Activated CD8-positive, alpha-beta T cell treated with anti-CD3 and anti-CD28 coated beads, Interleukin-2, amount 10 ng/mL, durations not matched to agents 7 days and 5 days (primary cell): Measurements from ENCODE around the gene YY1AP1. TPM values are rescaled to one million over a fixed set of nuclear protein-coding genes. Genes with fewer than 3 reads are reported as not detected.
"Not testable (repeated sequence)": the region's sequence is repeated elsewhere in the genome, so short reads cannot be mapped to it uniquely, and the experiment has no call there.

ENCODE experiments used
- ATAC-seq: fragments of 150-1000 bp; cut with Tn5 transposase; one replicate; pipeline ENCODE4 v1.10.0; 2021; ENCODE audit warnings: moderate library complexity
- CTCF ChIA-PET: fragments of 350-600 bp; sonication (Branson Sonifier 250); formaldehyde crosslinking; loops from one replicate; lab custom pipeline; 2021; ENCODE audit warnings: antibody characterized with exemption; lab: Charles Lee
- POLR2A ChIA-PET: fragments of 350-600 bp; sonication (Branson Sonifier 250); formaldehyde crosslinking; loops from one replicate; lab custom pipeline; 2021; ENCODE audit warnings: antibody characterized with exemption; lab: Charles Lee
- DNase-seq: peaks from one replicate; pipeline ENCODE4 v3.0.0-alpha.2; 2020
- H3K27ac Mint-ChIP-seq: one replicate; pipeline ENCODE4 v1.8.0; 2021; ENCODE audit warnings: mild to moderate bottlenecking, mixed read lengths
- H3K27me3 Mint-ChIP-seq: one replicate; pipeline ENCODE4 v1.8.0; 2021; ENCODE audit warnings: low read depth, mixed read lengths
- H3K36me3 Mint-ChIP-seq: one replicate; pipeline ENCODE4 v1.8.0; 2021; ENCODE audit warnings: low read depth, mixed read lengths
- H3K4me1 Mint-ChIP-seq: one replicate; pipeline ENCODE4 v1.8.0; 2021; ENCODE audit warnings: low read depth, mixed read lengths
- H3K4me3 Mint-ChIP-seq: one replicate; pipeline ENCODE4 v1.8.0; 2021; ENCODE audit warnings: mild to moderate bottlenecking, mixed read lengths
- H3K9me3 Mint-ChIP-seq: one replicate; pipeline ENCODE4 v1.8.0; 2022; ENCODE audit warnings: mixed read lengths; ENCODE audit not compliant: insufficient read depth
- total RNA-seq, 2 experiments: library from RNA; stranded (reverse); gene quantifications; one replicate each; pipeline ENCODE4 v1.2.3, GENCODE V29; 2021

YY1AP1 gene
- total RNA-seq, 2 experiments from 2014 or later, result 63.8 to 68.9 TPM

GRCh38 chr1:155661239-155661638 lies 27.3 kb downstream of the YY1AP1 start:
- H3K9me3 Mint-ChIP-seq, CTCF ChIA-PET, DNase-seq, ATAC-seq, H3K27ac Mint-ChIP-seq, H3K27me3 Mint-ChIP-seq, H3K4me3 Mint-ChIP-seq, H3K4me1 Mint-ChIP-seq, POLR2A ChIA-PET: not testable (repeated sequence)
- H3K36me3 Mint-ChIP-seq, result peaks cover 71% of the 10 kb centered on the region

DNA sequence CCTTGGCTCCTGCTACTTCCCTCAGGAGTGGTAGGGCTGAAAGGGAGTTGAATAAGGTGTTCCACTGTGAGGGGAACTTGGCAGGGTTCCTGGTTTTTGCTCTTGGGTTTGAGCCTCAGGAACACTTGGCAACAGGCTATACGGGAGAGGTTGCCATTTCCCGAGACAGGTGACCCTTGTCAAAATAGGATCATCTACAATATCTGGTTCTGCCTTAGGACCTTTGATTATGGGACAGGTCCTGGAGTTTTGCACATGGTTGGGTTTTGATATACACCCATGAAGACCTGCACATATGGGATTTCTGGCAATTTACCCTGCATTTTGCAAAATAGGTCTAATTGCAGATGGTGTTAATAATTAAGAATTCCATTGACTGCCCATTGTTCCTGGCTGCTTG lies 31.1 kb downstream of the YY1AP1 start:
- Mint-ChIP-seq H3K27ac (no peak overlapping the region), H3K4me3 (no peak overlapping the region), H3K27me3 (peaks cover 5% of the 10 kb centered on the region), H3K36me3 (peaks cover 49% of the 10 kb centered on the region), H3K4me1 (peaks cover 2% of the 10 kb centered on the region), H3K9me3 (no peaks in the 10 kb centered on the region)
- ChIA-PET CTCF (no interaction called here), POLR2A (no interaction called here)
- ATAC-seq (no peak), DNase-seq (no peak)

DNA sequence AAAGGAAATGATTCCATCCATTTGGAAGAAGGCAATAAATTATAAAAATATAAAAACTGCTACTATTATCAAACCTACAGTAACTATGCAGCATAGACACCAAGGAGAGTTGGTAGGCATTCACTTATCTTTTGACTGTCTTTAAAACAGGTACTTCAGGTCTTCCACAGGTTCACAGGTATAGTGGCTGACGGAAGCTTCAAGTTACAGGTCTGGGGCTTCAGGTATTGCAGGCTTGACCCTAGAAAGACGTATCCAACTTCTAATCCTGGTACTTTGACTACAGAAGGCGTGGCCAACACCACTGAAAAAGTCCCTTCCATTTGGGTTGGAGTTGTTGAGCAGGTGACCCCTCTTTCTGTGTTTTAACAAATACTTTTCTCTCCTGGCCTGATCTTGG lies 35.6 kb downstream of the YY1AP1 start:
- ChIA-PET CTCF (no interaction called here), POLR2A (no interaction called here)
- H3K36me3 Mint-ChIP-seq, result peaks cover 9% of the 10 kb centered on the region
- no peaks in the 10 kb centered on the region for H3K4me1 Mint-ChIP-seq
- H3K27ac Mint-ChIP-seq, result no peak overlapping the region
- H3K9me3 Mint-ChIP-seq, result no peaks in the 10 kb centered on the region
- ATAC-seq (no peak), DNase-seq (no peak)
- peaks cover 15% of the 10 kb centered on the region for H3K27me3 Mint-ChIP-seq
- no peak overlapping the region for H3K4me3 Mint-ChIP-seq

DNA sequence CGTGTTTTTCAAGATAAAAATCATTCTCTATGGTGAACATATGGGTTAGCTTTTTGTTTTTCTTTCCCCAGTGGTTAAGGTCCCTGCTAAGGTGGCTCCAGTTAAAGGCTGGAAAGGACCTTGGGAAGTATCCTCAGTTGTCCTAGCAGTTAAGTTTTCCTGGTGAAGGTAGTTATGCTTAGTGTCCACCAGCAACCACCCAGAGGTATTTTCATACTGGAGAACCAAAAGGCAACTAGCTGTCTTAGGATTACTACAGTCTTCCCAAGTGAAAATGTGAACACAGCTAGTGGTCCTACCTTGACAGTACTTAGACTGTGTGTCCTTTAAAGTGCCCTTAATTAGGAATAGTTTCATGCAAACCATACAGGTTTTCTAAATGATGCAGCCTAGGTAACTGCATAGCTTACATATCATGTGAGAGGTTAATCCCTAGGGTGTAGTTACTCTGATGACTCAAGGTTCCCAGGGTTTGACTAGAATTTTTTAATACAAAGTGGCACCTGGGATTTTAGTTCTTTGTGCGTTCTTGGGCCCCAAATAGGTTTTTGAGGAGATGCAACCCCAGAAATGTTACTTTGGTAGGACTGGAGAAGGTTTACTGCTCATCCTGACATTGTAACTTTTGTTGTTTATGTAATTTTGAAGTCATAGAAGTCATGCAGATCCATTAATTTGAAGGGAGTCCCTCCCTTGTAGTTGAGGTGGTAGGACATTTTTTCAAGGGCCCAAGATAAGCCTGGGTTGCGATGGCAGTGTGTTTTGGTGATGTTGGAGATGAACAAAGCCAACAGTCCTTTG lies 36.5 kb downstream of the YY1AP1 start:
- no peak for DNase-seq
- Mint-ChIP-seq H3K36me3 (peaks cover 3% of the 10 kb centered on the region), H3K4me3 (no peak overlapping the region), H3K27me3 (peaks cover 15% of the 10 kb centered on the region), H3K27ac (no peak overlapping the region), H3K4me1 (no peaks in the 10 kb centered on the region), H3K9me3 (no peaks in the 10 kb centered on the region)
- no peak for ATAC-seq
- CTCF ChIA-PET, result interaction anchor here (0.9 to 1.0 kb wide), 2 partner anchors 15 to 24 kb away, joined by 3 read pairs; no protein-coding TSS in a partner anchor
- POLR2A ChIA-PET, result no interaction called here

DNA sequence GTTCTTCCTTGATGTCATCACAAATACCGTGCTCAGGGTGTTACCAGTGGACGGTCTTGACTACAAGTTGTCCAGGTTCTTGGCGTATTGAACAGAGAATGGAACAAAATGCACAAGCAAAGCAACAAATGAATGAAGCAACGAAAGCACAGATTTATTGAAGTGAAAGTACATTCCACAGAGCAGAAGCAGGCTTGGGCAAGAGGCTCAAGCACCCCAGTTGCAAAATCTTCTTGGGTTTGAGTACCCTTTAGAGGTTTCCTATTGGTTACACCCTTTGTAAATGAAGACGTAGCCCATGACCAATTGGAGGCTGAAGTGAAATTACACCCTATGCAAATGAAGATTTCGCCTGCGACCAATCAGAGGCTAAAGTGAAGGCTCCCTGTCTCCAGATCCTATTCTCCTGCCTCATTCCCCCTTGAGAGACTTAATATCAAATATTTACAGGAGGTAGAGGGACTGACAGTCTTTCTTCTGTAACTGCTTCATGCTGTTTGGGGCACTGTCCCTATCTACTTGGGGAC lies 38.3 kb downstream of the YY1AP1 start:
- Mint-ChIP-seq H3K36me3 (no peaks in the 10 kb centered on the region), H3K4me3 (no peak overlapping the region), H3K27me3 (peaks cover 15% of the 10 kb centered on the region), H3K4me1 (no peaks in the 10 kb centered on the region), H3K27ac (no peak overlapping the region), H3K9me3 (no peaks in the 10 kb centered on the region)
- DNase-seq (no peak), ATAC-seq (no peak)
- POLR2A ChIA-PET, result no interaction called here
- CTCF ChIA-PET, result no interaction called here

DNA sequence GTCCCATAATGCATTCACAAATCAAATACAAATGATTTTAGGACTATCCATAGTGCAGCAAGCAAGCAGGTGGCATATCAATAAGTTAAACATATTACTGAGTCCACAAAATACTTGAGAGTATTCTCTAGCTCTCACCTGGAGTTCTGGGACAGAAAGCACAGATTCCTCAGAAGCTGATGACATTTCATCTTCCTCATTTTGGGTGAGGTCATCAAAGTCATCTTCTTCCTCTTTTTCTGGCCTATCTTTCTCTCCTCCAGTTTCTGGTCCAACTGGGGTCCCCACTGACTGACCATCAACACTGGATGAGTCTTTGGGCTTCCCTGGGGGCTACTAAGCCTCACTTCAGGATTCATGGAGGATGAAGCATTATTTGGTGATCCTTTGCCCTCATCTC lies 38.9 kb downstream of the YY1AP1 start:
- H3K4me3 Mint-ChIP-seq, result no peak overlapping the region
- ChIA-PET CTCF (no interaction called here), POLR2A (interaction anchor here (0.7 kb wide), 1 partner anchor 770 kb away, joined by 3 read pairs; no protein-coding TSS in a partner anchor)
- H3K27ac Mint-ChIP-seq, result no peak overlapping the region
- ATAC-seq, result no peak
- no peak for DNase-seq
- no peaks in the 10 kb centered on the region for H3K9me3 Mint-ChIP-seq
- no peaks in the 10 kb centered on the region for H3K4me1 Mint-ChIP-seq
- peaks cover 15% of the 10 kb centered on the region for H3K27me3 Mint-ChIP-seq
- H3K36me3 Mint-ChIP-seq, result no peaks in the 10 kb centered on the region

DNA sequence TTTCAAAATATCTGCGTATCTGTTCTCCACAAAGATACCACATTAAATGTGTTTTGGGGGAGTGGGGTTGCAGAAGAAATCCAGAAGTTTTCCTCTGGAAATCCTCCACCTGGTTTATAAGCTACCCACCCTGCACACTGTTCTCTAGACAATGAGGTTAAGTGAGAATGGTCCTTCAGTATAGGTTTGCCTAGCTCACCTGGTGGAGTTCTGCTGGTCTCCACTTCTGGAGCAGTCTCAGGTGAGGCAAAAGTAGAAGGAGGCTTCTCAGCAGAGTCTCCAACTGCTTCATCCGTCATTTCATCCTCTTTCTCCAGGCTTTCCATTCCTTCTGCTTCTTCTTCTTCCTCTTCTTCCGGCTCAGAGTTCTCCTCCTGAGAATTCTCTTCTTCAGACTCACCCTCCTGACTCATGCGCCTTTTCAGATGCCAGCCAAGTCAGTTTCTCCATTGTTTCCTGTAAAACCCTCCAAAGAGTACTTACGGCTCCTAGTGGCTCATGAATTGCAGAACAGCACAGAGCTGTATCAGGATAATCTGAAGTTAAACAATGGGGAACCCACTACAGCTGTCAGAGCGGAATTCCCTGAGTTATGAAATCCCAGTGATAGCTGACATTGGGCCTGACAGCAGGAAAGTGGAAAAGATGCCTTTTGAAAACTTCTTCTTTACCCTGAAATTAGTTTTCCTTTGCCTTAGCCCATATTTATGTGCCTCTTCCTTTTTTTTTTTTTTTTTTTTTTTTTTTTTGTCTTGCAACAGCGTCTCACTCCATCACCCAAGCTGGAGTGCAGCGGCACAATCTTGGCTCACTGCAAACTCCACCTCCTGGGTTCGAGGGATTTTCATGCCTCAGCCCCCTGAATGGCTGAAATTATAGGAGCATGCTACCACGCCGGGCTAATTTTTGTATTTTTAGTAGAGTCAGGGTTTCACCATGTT lies 40.1 kb downstream of the YY1AP1 start:
- H3K27me3 Mint-ChIP-seq, result peaks cover 13% of the 10 kb centered on the region
- ATAC-seq (no peak), DNase-seq (no peak)
- no peak overlapping the region for H3K4me3 Mint-ChIP-seq
- H3K27ac Mint-ChIP-seq, result no peak overlapping the region
- H3K4me1 Mint-ChIP-seq, result no peaks in the 10 kb centered on the region
- peaks cover 4% of the 10 kb centered on the region for H3K9me3 Mint-ChIP-seq
- POLR2A ChIA-PET, result no interaction called here
- CTCF ChIA-PET, result interaction anchor here (1.3 kb wide), 1 partner anchor 398 kb away, joined by 4 read pairs; no protein-coding TSS in a partner anchor
- no peaks in the 10 kb centered on the region for H3K36me3 Mint-ChIP-seq

DNA sequence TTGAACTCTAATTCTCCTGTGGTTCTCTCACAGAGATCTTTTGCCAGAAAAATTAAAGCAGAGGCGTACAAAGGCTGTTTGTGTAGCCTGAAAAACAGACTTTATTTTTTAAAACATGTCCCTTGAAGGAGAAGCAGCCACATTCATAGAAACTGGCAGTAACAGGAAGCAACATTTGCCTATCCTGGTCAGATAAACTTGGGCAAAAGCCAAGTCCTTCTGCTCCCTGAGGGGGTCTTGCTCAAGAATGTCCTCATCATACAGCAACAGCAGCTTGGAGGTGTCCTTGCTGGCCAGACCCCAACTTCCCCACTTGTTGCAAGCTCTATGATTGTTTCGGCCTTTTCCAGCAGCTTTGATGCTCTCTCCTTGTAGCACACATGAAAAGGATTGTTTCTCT lies 42.3 kb downstream of the YY1AP1 start:
- POLR2A ChIA-PET, result no interaction called here
- Mint-ChIP-seq H3K36me3 (peaks cover 15% of the 10 kb centered on the region), H3K27me3 (peaks cover 5% of the 10 kb centered on the region), H3K4me1 (no peaks in the 10 kb centered on the region), H3K4me3 (no peak overlapping the region), H3K9me3 (peaks cover 24% of the 10 kb centered on the region), H3K27ac (no peak overlapping the region)
- no peak for ATAC-seq
- DNase-seq, result no peak
- CTCF ChIA-PET, result interaction anchor here (1.4 kb wide), 1 partner anchor 396 kb away, joined by 6 read pairs; no protein-coding TSS in a partner anchor

GRCh38 chr1:155645648-155646047 lies 42.9 kb downstream of the YY1AP1 start:
- Mint-ChIP-seq H3K27ac (no peak overlapping the region), H3K4me3 (no peak overlapping the region), H3K36me3 (peaks cover 15% of the 10 kb centered on the region), H3K27me3 (peaks cover 4% of the 10 kb centered on the region), H3K4me1 (no peaks in the 10 kb centered on the region), H3K9me3 (peaks cover 25% of the 10 kb centered on the region)
- ChIA-PET POLR2A (interaction anchor here (0.6 kb wide), 1 partner anchor 300 kb away, joined by 3 read pairs; no protein-coding TSS in a partner anchor), CTCF (no interaction called here)
- DNase-seq, result no peak
- ATAC-seq, result no peak

GRCh38 chr1:155645034-155645598 lies 43.5 kb downstream of the YY1AP1 start:
- no peak for ATAC-seq
- Mint-ChIP-seq H3K27ac (no peak overlapping the region), H3K27me3 (peaks cover 3% of the 10 kb centered on the region), H3K4me1 (no peaks in the 10 kb centered on the region), H3K36me3 (peaks cover 18% of the 10 kb centered on the region), H3K4me3 (no peak overlapping the region), H3K9me3 (peaks cover 25% of the 10 kb centered on the region)
- DNase-seq, result no peak
- ChIA-PET POLR2A (no interaction called here), CTCF (interaction anchor here (0.6 kb wide), 1 partner anchor 38 kb away, joined by 3 read pairs; no protein-coding TSS in a partner anchor)

DNA sequence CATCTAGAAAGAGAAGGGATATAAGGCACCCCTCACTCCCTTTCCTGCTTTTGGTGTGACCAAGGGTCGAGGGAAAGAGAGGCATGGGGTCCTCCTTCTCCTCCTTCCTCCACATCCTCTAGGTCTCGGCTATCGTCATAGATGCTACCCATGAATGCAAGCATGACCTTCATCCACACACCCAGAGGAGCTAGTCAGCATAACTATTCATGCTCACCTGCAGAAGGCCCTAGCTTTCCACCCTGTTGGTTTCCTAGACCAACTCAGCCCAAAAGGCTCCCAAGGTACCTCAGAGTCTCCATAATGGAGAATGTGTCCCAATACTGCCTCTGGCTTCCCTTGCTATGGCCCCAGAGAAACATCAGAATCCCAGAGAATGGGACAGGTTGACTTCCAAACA lies 45.3 kb downstream of the YY1AP1 start:
- no peak overlapping the region for H3K4me3 Mint-ChIP-seq
- H3K36me3 Mint-ChIP-seq, result peaks cover 18% of the 10 kb centered on the region
- no peaks in the 10 kb centered on the region for H3K4me1 Mint-ChIP-seq
- H3K9me3 Mint-ChIP-seq, result peaks cover 25% of the 10 kb centered on the region
- H3K27ac Mint-ChIP-seq, result no peak overlapping the region
- peaks cover 2% of the 10 kb centered on the region for H3K27me3 Mint-ChIP-seq
- ChIA-PET POLR2A (no interaction called here), CTCF (no interaction called here)
- no peak for ATAC-seq
- DNase-seq, result no peak
